Stimulated activated naive CD4-positive, alpha-beta T cell treated with Interleukin-2 at 50 U/mL for 16 hours (primary cell): ENCODE measurements around the gene MOV10.

ENCODE experiments used
- DNase-seq: peaks from one replicate; lab custom pipeline; 2025; lab: John Stamatoyannopoulos, UW

Gene MOV10

GRCh38 chr1:112673592-112674439, 643 bp upstream of the MOV10 start:
- DNase-seq = no peak

- DNase-seq = peak; percentile 34
These were observed 698 bp downstream of the MOV10 start for GRCh38 chr1:112674986-112675727.

- DNase-seq = no peak
These were observed 1.4 kb downstream of the MOV10 start for GRCh38 chr1:112675728-112676381.

- no peak for DNase-seq
These were observed 2.1 kb downstream of the MOV10 start for GRCh38 chr1:112676543-112676942.

- DNase-seq = no peak
These were observed 3.0 kb downstream of the MOV10 start for GRCh38 chr1:112677501-112677900.

- DNase-seq = no peak
These were observed 4.1 kb downstream of the MOV10 start for GRCh38 chr1:112678605-112679004.

- no peak for DNase-seq
These were observed 11.5 kb downstream of the MOV10 start for GRCh38 chr1:112685913-112686312.

GRCh38 chr1:112686417-112686816, 12.0 kb downstream of the MOV10 start:
- DNase-seq = no peak

- no peak for DNase-seq
These were observed 12.4 kb downstream of the MOV10 start for GRCh38 chr1:112686835-112687234.

GRCh38 chr1:112687361-112687760, 12.9 kb downstream of the MOV10 start:
- no peak for DNase-seq

GRCh38 chr1:112687785-112688496, 13.5 kb downstream of the MOV10 start:
- DNase-seq = no peak

GRCh38 chr1:112688781-112689193, 14.3 kb downstream of the MOV10 start:
- no peak for DNase-seq

- no peak for DNase-seq
These were observed 14.9 kb downstream of the MOV10 start for GRCh38 chr1:112689196-112689841.

- DNase-seq = no peak
These were observed 15.4 kb downstream of the MOV10 start for GRCh38 chr1:112689842-112690237.

- DNase-seq = no peak
These were observed 18.2 kb downstream of the MOV10 start for GRCh38 chr1:112692681-112693080.

- DNase-seq = no peak
These were observed 19.4 kb downstream of the MOV10 start for GRCh38 chr1:112693821-112694220.

- DNase-seq = no peak
These were observed 20.0 kb downstream of the MOV10 start for GRCh38 chr1:112694363-112694929.

- no peak for DNase-seq
These were observed 20.8 kb downstream of the MOV10 start for GRCh38 chr1:112695276-112695675.

- DNase-seq = no peak
These were observed 22.3 kb downstream of the MOV10 start for GRCh38 chr1:112696578-112697314.

GRCh38 chr1:112697781-112698201, 23.3 kb downstream of the MOV10 start:
- DNase-seq = no peak
